SK-N-SH (cell line): ENCODE data around the gene KREMEN2. TPM values are rescaled to one million over a fixed set of nuclear protein-coding genes. Genes with fewer than 3 reads are reported as not detected.
A peak's percentile ranks its signal among the peaks of the same experiment; 100 is the strongest.

ENCODE experiments used
- CTCF ChIA-PET: fragments of 300-600, 350-600 bp; formaldehyde crosslinking; extraction: SDS; loops from one replicate; lab custom pipeline; 2021; lab: Yijun Ruan, JAX
- POLR2A ChIA-PET: fragments of 350-600 bp; sonication (Branson Sonifier 250); formaldehyde crosslinking; extraction: SDS; loops from one replicate; lab custom pipeline; 2020; ENCODE audit warnings: antibody characterized with exemption, inconsistent platforms; lab: Yijun Ruan, JAX
- DNase-seq: peaks from one replicate; pipeline ENCODE4 v3.0.0; 2012
- H2AFZ ChIP-seq: fragments of 200-600 bp; sonication (generic); 2 replicates; pipeline ENCODE4 v1.8.1; 2016; ENCODE audit warnings: antibody characterized with exemption, mild to moderate bottlenecking, low read depth
- H3F3A ChIP-seq: fragments of 200-600 bp; sonication (generic); replicated peaks from 2 replicates; pipeline ENCODE3; 2016; ENCODE audit warnings: antibody characterized with exemption, mild to moderate bottlenecking; ENCODE audit not compliant: insufficient read depth
- H3K27ac ChIP-seq, 2 experiments: fragments of 200-500 bp in 1 of 2; fragments of 200-600 bp in 1 of 2; sonication (Bioruptor generic) in 1 of 2; sonication (generic), shearing (Covaris generic) in 1 of 2; 2 replicates each; pipeline versions ENCODE4 v1.5.1 to v1.6.1; 2014 to 2016; ENCODE audit warnings: low read depth in 2 of 2, inconsistent platforms in 1 of 2, low read length in 1 of 2, mild to moderate bottlenecking in 1 of 2, mixed read lengths in 1 of 2
- H3K27me3 ChIP-seq: fragments of 200-600 bp; sonication (generic), shearing (Covaris generic); 2 replicates; pipeline ENCODE4 v1.6.1; 2016; ENCODE audit warnings: mixed run types; ENCODE audit not compliant: insufficient read depth
- H3K36me3 ChIP-seq, 2 experiments: fragments of 200-500 bp in 1 of 2; fragments of 200-600 bp in 1 of 2; sonication (Bioruptor generic) in 1 of 2; sonication (generic) in 1 of 2; replicated peaks in 1 of 2; 2 replicates each; pipeline versions ENCODE3 to v1.5.1; 2014 to 2016; ENCODE audit warnings: low read length in 1 of 2, mild to moderate bottlenecking in 1 of 2; ENCODE audit not compliant: insufficient read depth in 2 of 2, control insufficient read depth in 1 of 2
- H3K4me1 ChIP-seq, 2 experiments: fragments of 200-500 bp in 1 of 2; fragments of 200-600 bp in 1 of 2; sonication (Bioruptor generic) in 1 of 2; sonication (generic), shearing (Covaris generic) in 1 of 2; 2 replicates each; pipeline versions ENCODE4 v1.5.1 to v1.6.1; 2014 to 2016; ENCODE audit warnings: low read depth in 1 of 2, low read length in 1 of 2, mixed run types in 1 of 2; ENCODE audit not compliant: insufficient read depth in 2 of 2, control insufficient read depth in 1 of 2
- H3K4me2 ChIP-seq: fragments of 200-600 bp; sonication (generic), shearing (Covaris generic); 2 replicates; pipeline ENCODE4 v1.6.1; 2017; ENCODE audit warnings: mixed run types
- H3K4me3 ChIP-seq, 2 experiments: fragments of 200-500 bp in 1 of 2; fragments of 200-600 bp in 1 of 2; sonication (Bioruptor generic) in 1 of 2; sonication (generic), shearing (Covaris generic) in 1 of 2; 2 replicates each; pipeline versions ENCODE4 v1.5.1 to v1.8.1; 2014 to 2016; ENCODE audit warnings: low read depth in 2 of 2, inconsistent platforms in 1 of 2, low read length in 1 of 2, mild to moderate bottlenecking in 1 of 2, mixed read lengths in 1 of 2, moderate library complexity in 1 of 2
- H3K79me2 ChIP-seq: fragments of 200-600 bp; sonication (generic); 2 replicates; pipeline ENCODE4 v1.8.1; 2017; ENCODE audit warnings: mild to moderate bottlenecking; ENCODE audit not compliant: insufficient read depth
- H3K9ac ChIP-seq: fragments of 200-600 bp; sonication (generic); 2 replicates; pipeline ENCODE4 v1.6.1; 2017; ENCODE audit warnings: mixed run types
- H3K9me2 ChIP-seq: fragments of 200-600 bp; sonication (generic); 2 replicates; pipeline ENCODE4 v1.6.1; 2017; ENCODE audit warnings: mixed run types
- H3K9me3 ChIP-seq: fragments of 200-600 bp; sonication (generic); 2 replicates; pipeline ENCODE4 v1.6.1; 2017; ENCODE audit warnings: mixed run types, mild to moderate bottlenecking, moderate library complexity
- H4K20me1 ChIP-seq: fragments of 200-600 bp; sonication (generic); 2 replicates; pipeline ENCODE4 v1.6.1; 2017; ENCODE audit warnings: mild to moderate bottlenecking, mixed run types; ENCODE audit not compliant: insufficient read depth
- CHD2 ChIP-seq: fragments of 150-350 bp; IDR thresholded peaks from 2 replicates; pipeline ENCODE4 v1.6.1; 2018; ENCODE audit warnings: low read length; ENCODE audit not compliant: partially characterized antibody
- CTCF ChIP-seq: fragments of 200-600 bp; sonication (generic); IDR thresholded peaks from 2 replicates; pipeline ENCODE4 v1.6.1; 2017; ENCODE audit warnings: antibody characterized with exemption, mild to moderate bottlenecking, moderate library complexity
- EP300 ChIP-seq, 2 experiments: IDR thresholded peaks; 2 replicates each; pipeline versions ENCODE4 v1.4.0 to v1.6.1; 2012; ENCODE audit warnings: borderline replicate concordance in 1 of 2, low read depth in 1 of 2, low read length in 1 of 2
- EZH2phosphoT487 ChIP-seq: fragments of 200-600 bp; sonication (generic); IDR thresholded peaks from 2 replicates; pipeline ENCODE4 v1.6.1; 2017; ENCODE audit warnings: low read depth, mixed run types, mild to moderate bottlenecking, antibody characterized with exemption, moderate library complexity, borderline replicate concordance
- FOXM1 ChIP-seq: IDR thresholded peaks from 2 replicates; pipeline ENCODE4 v1.4.0; 2012; ENCODE audit warnings: low read depth, mild to moderate bottlenecking
- MXI1 ChIP-seq: IDR thresholded peaks from 2 replicates; pipeline ENCODE4 v1.6.1; 2012; ENCODE audit warnings: mild to moderate bottlenecking, low read depth, low read length, improper control_type of control experiment
- NFIC ChIP-seq: IDR thresholded peaks from 2 replicates; pipeline ENCODE4 v1.4.0; 2012; ENCODE audit warnings: borderline replicate concordance
- POLR2AphosphoS5 ChIP-seq: IDR thresholded peaks from 2 replicates; pipeline ENCODE4 v1.6.1; 2012; ENCODE audit warnings: low read depth, low read length
- RAD21 ChIP-seq: IDR thresholded peaks from 2 replicates; pipeline ENCODE4 v1.6.1; 2012; ENCODE audit warnings: mild to moderate bottlenecking, low read length
- RFX5 ChIP-seq: IDR thresholded peaks from 2 replicates; pipeline ENCODE4 v1.6.1; 2012; ENCODE audit warnings: mild to moderate bottlenecking, improper control_type of control experiment, low read length
- RXRA ChIP-seq: IDR thresholded peaks from 2 replicates; pipeline ENCODE4 v1.4.0; 2012; ENCODE audit warnings: low read depth, mild to moderate bottlenecking, borderline replicate concordance
- SIN3A ChIP-seq: IDR thresholded peaks from 2 replicates; pipeline ENCODE4 v1.6.1; 2012; ENCODE audit warnings: low read depth, mild to moderate bottlenecking, low read length, moderate library complexity, borderline replicate concordance
- SMC3 ChIP-seq: IDR thresholded peaks from 2 replicates; pipeline ENCODE4 v1.6.1; 2012; ENCODE audit warnings: low read depth, low read length, improper control_type of control experiment
- TEAD4 ChIP-seq: IDR thresholded peaks from 2 replicates; pipeline ENCODE4 v1.4.0; 2012; ENCODE audit warnings: mild to moderate bottlenecking, borderline replicate concordance; ENCODE audit not compliant: insufficient read depth
- ZBTB33 ChIP-seq: IDR thresholded peaks from 2 replicates; pipeline ENCODE4 v1.4.0; 2012; ENCODE audit warnings: low read depth, borderline replicate concordance
- WGBS: methylation state at CpG from one replicate; pipeline ENCODE4 v1.1.6; 2017; ENCODE audit warnings: low lambda C conversion rate; 5-methylcytosine and 5-hydroxymethylcytosine counted together
- polyA plus RNA-seq, 3 experiments: library from polyadenylated mRNA; depleted of rRNA; stranded (reverse); fragments of >200 nt; gene quantifications; 2 replicates each; pipeline ENCODE4 v1.2.3, GENCODE V29; 2012

Gene KREMEN2
- polyA plus RNA-seq, 1 of the 3 experiments (the other 2 are of a cell fraction), result 0.77 TPM

GRCh38 chr16:2963074-2963722, 877 bp upstream of the KREMEN2 start:
- WGBS, result 23% methylated on average over 21 of the region's 40 CpGs
- H3K9me3 ChIP-seq, result no peaks in the 10 kb centered on the region
- H3F3A ChIP-seq, result peaks cover 5% of the 10 kb centered on the region
- ChIA-PET POLR2A (no interaction called here), CTCF (interaction anchor here (0.9 to 3.6 kb wide), 18 partner anchors 9 to 59 kb away, joined by 3 to 25 read pairs (median 4); partner anchors contain the start of gene FLYWCH1)
- TF ChIP-seq CTCF (no peak), EZH2phosphoT487 (no peak), TEAD4 (no peak), POLR2AphosphoS5 (no peak), EP300 (IDR thresholded peaks at IDR 0.05; ENCODE audit: borderline replicate concordance in 1 of 2, low read depth in 1 of 2, low read length in 1 of 2) (no peak), RFX5 (no peak), RAD21 (no peak), FOXM1 (no peak), RXRA (no peak), NFIC (no peak), ZBTB33 (no peak), SMC3 (no peak), SIN3A (no peak), MXI1 (no peak), CHD2 (no peak)
- peak overlapping the region; percentile 96 for H3K4me2 ChIP-seq
- H3K4me3 ChIP-seq, result peak overlapping the region; percentile 50 to 61
- DNase-seq, result no peak
- H2AFZ ChIP-seq, result peak overlapping the region; percentile 68; the same call in 1 of the 2 replicates
- H4K20me1 ChIP-seq, result no peaks in the 10 kb centered on the region; the same call in 1 of the 2 replicates
- no peaks in the 10 kb centered on the region for H3K9me2 ChIP-seq
- H3K36me3 ChIP-seq, result no peaks in the 10 kb centered on the region
- no peak overlapping the region for H3K9ac ChIP-seq
- peaks cover 0 to 14% of the 10 kb centered on the region in 2 experiments; a peak in 1 of 4 replicates for H3K4me1 ChIP-seq
- no peak overlapping the region for H3K27ac ChIP-seq
- H3K27me3 ChIP-seq, result peaks cover 28% of the 10 kb centered on the region
- H3K79me2 ChIP-seq, result no peaks in the 10 kb centered on the region
